Karpas-422 (cell line): ENCODE data around the gene MEG3. TPM values are rescaled to one million over a fixed set of nuclear protein-coding genes. Genes with fewer than 3 reads are reported as not detected.

Experiments used
- DNase-seq: peaks from one replicate; pipeline ENCODE4 v3.0.0-alpha.2; 2015
- H2AFZ ChIP-seq: fragments of 200-600 bp; sonication (generic); 2 replicates; pipeline ENCODE4 v1.6.1; 2014; ENCODE audit warnings: antibody characterized with exemption, low read length, mixed read lengths
- H3K27ac ChIP-seq: fragments of 200-600 bp; sonication (generic); 2 replicates; pipeline ENCODE4 v1.5.1; 2014; ENCODE audit warnings: mild to moderate bottlenecking, low read length, moderate library complexity
- H3K27me3 ChIP-seq: fragments of 200-600 bp; sonication (generic); 2 replicates; pipeline ENCODE4 v1.6.1; 2014; ENCODE audit warnings: low read length, mixed read lengths
- H3K36me3 ChIP-seq: fragments of 200-600 bp; sonication (generic); 2 replicates; pipeline ENCODE4 v1.6.1; 2014; ENCODE audit warnings: low read length, mixed read lengths; ENCODE audit not compliant: insufficient read depth
- H3K4me1 ChIP-seq: fragments of 200-600 bp; sonication (generic); 2 replicates; pipeline ENCODE4 v1.6.1; 2014; ENCODE audit warnings: mild to moderate bottlenecking, low read length, mixed read lengths
- H3K4me2 ChIP-seq: fragments of 200-600 bp; sonication (generic); 2 replicates; pipeline ENCODE4 v1.6.1; 2014; ENCODE audit warnings: low read length, low read depth, mild to moderate bottlenecking; ENCODE audit not compliant: poor library complexity, severe bottlenecking
- H3K4me3 ChIP-seq: fragments of 200-600 bp; sonication (generic); 2 replicates; pipeline ENCODE4 v1.5.1; 2014; ENCODE audit warnings: mild to moderate bottlenecking, antibody characterized with exemption, low read length, mixed read lengths
- H3K79me2 ChIP-seq: fragments of 200-600 bp; sonication (generic); 2 replicates; pipeline ENCODE4 v1.6.1; 2014; ENCODE audit warnings: mild to moderate bottlenecking, low read length, mixed read lengths
- H3K9ac ChIP-seq: fragments of 200-600 bp; sonication (generic); 2 replicates; pipeline ENCODE4 v1.6.0; 2014; ENCODE audit warnings: low read length
- H3K9me2 ChIP-seq: fragments of 200-600 bp; sonication (generic), shearing (Covaris generic); replicated peaks from 2 replicates; pipeline ENCODE4 v1.6.0; 2014; ENCODE audit warnings: mild to moderate bottlenecking, low read length, moderate library complexity; ENCODE audit not compliant: insufficient read depth
- H3K9me3 ChIP-seq: fragments of 300-700, 200-600 bp; sonication (generic); 2 replicates; pipeline ENCODE4 v1.6.1; 2014; ENCODE audit warnings: low read length, mixed read lengths
- H4K20me1 ChIP-seq: fragments of 200-600 bp; sonication (generic); 2 replicates; pipeline ENCODE4 v1.6.1; 2014; ENCODE audit warnings: mild to moderate bottlenecking, antibody characterized with exemption, low read length, low read depth; ENCODE audit not compliant: insufficient read depth
- total RNA-seq: library from RNA; depleted of rRNA; stranded (reverse); fragments of >200 nt; shearing (Covaris generic); gene quantifications from 2 replicates; pipeline ENCODE4 v1.2.3, GENCODE V29; 2014; ENCODE audit warnings: low replicate concordance; rRNA removed

MEG3 gene
- not detected in 2 replicates for total RNA-seq

GRCh38 chr14:100825713-100826331, at the start of gene MEG3:
MEG3 (plus strand) TSS chr14:100826118.
- Histone ChIP-seq H3K9me2 (no peaks in the 10 kb centered on the region), H3K4me3 (no peak within 1 kb of the TSS), H3K9me3 (peaks cover 4% of the 10 kb centered on the region), H4K20me1 (no peaks in the 10 kb centered on the region), H3K4me1 (no peaks in the 10 kb centered on the region), H3K36me3 (no peaks in the 10 kb centered on the region), H3K27ac (no peak within 1 kb of the TSS), H2AFZ (no peak within 1 kb of the TSS), H3K79me2 (no peaks in the 10 kb centered on the region), H3K9ac (no peak within 1 kb of the TSS), H3K27me3 (no peaks in the 10 kb centered on the region), H3K4me2 (no peak within 1 kb of the TSS)
- DNase-seq = no peak

GRCh38 chr14:100776681-100777365, 49.1 kb upstream of the MEG3 start:
- Histone ChIP-seq H4K20me1 (no peaks in the 10 kb centered on the region), H3K4me3 (no peak overlapping the region), H3K27ac (no peak overlapping the region), H3K36me3 (no peaks in the 10 kb centered on the region), H2AFZ (no peak overlapping the region), H3K9ac (no peak overlapping the region), H3K79me2 (no peaks in the 10 kb centered on the region), H3K4me2 (no peak overlapping the region), H3K4me1 (no peaks in the 10 kb centered on the region), H3K27me3 (no peaks in the 10 kb centered on the region; the same call in 1 of the 2 replicates), H3K9me2 (no peaks in the 10 kb centered on the region), H3K9me3 (no peaks in the 10 kb centered on the region)
- no peak for DNase-seq

GRCh38 chr14:100777366-100777817, 48.5 kb upstream of the MEG3 start:
- H3K27me3 ChIP-seq = no peaks in the 10 kb centered on the region; the same call in 1 of the 2 replicates
- no peaks in the 10 kb centered on the region for H3K9me3 ChIP-seq
- H2AFZ ChIP-seq = no peak overlapping the region
- no peak overlapping the region for H3K27ac ChIP-seq
- H3K9ac ChIP-seq = no peak overlapping the region
- no peak overlapping the region for H3K4me3 ChIP-seq
- H3K4me2 ChIP-seq = no peak overlapping the region
- H3K4me1 ChIP-seq = no peaks in the 10 kb centered on the region
- H4K20me1 ChIP-seq = no peaks in the 10 kb centered on the region
- no peaks in the 10 kb centered on the region for H3K9me2 ChIP-seq
- H3K36me3 ChIP-seq = no peaks in the 10 kb centered on the region
- no peak for DNase-seq
- H3K79me2 ChIP-seq = no peaks in the 10 kb centered on the region

GRCh38 chr14:100777818-100778525, 47.9 kb upstream of the MEG3 start:
- H3K9me2 ChIP-seq = no peaks in the 10 kb centered on the region
- no peaks in the 10 kb centered on the region; the same call in 1 of the 2 replicates for H3K27me3 ChIP-seq
- no peak overlapping the region for H2AFZ ChIP-seq
- no peaks in the 10 kb centered on the region for H4K20me1 ChIP-seq
- H3K4me1 ChIP-seq = no peaks in the 10 kb centered on the region
- no peak overlapping the region for H3K9ac ChIP-seq
- no peak overlapping the region for H3K4me2 ChIP-seq
- H3K79me2 ChIP-seq = no peaks in the 10 kb centered on the region
- no peaks in the 10 kb centered on the region for H3K36me3 ChIP-seq
- H3K27ac ChIP-seq = no peak overlapping the region
- H3K4me3 ChIP-seq = no peak overlapping the region
- H3K9me3 ChIP-seq = no peaks in the 10 kb centered on the region
- no peak for DNase-seq

GRCh38 chr14:100778526-100778882, 47.4 kb upstream of the MEG3 start:
- H3K4me3 ChIP-seq = no peak overlapping the region
- H4K20me1 ChIP-seq = no peaks in the 10 kb centered on the region
- H3K4me1 ChIP-seq = no peaks in the 10 kb centered on the region
- H3K4me2 ChIP-seq = no peak overlapping the region
- no peak overlapping the region for H2AFZ ChIP-seq
- no peaks in the 10 kb centered on the region for H3K9me2 ChIP-seq
- no peak overlapping the region for H3K9ac ChIP-seq
- no peaks in the 10 kb centered on the region; the same call in 1 of the 2 replicates for H3K27me3 ChIP-seq
- no peaks in the 10 kb centered on the region for H3K36me3 ChIP-seq
- no peak for DNase-seq
- no peaks in the 10 kb centered on the region for H3K79me2 ChIP-seq
- H3K27ac ChIP-seq = no peak overlapping the region
- H3K9me3 ChIP-seq = no peaks in the 10 kb centered on the region

GRCh38 chr14:100778951-100779690, 46.8 kb upstream of the MEG3 start:
- Histone ChIP-seq H4K20me1 (no peaks in the 10 kb centered on the region), H3K27me3 (no peaks in the 10 kb centered on the region; the same call in 1 of the 2 replicates), H3K27ac (no peak overlapping the region), H3K9me3 (no peaks in the 10 kb centered on the region), H2AFZ (no peak overlapping the region), H3K9me2 (no peaks in the 10 kb centered on the region), H3K79me2 (no peaks in the 10 kb centered on the region), H3K4me1 (no peaks in the 10 kb centered on the region), H3K4me2 (no peak overlapping the region), H3K36me3 (no peaks in the 10 kb centered on the region), H3K4me3 (no peak overlapping the region), H3K9ac (no peak overlapping the region)
- DNase-seq = no peak

GRCh38 chr14:100779691-100780080, 46.2 kb upstream of the MEG3 start:
- no peak overlapping the region for H3K4me3 ChIP-seq
- H3K9me2 ChIP-seq = no peaks in the 10 kb centered on the region
- H3K27me3 ChIP-seq = no peaks in the 10 kb centered on the region
- no peak overlapping the region for H3K4me2 ChIP-seq
- no peak overlapping the region for H3K27ac ChIP-seq
- no peaks in the 10 kb centered on the region for H3K79me2 ChIP-seq
- no peaks in the 10 kb centered on the region for H3K9me3 ChIP-seq
- no peaks in the 10 kb centered on the region for H4K20me1 ChIP-seq
- no peak for DNase-seq
- no peaks in the 10 kb centered on the region for H3K4me1 ChIP-seq
- H2AFZ ChIP-seq = no peak overlapping the region
- no peaks in the 10 kb centered on the region for H3K36me3 ChIP-seq
- no peak overlapping the region for H3K9ac ChIP-seq

GRCh38 chr14:100780246-100780645, 45.7 kb upstream of the MEG3 start:
- no peak overlapping the region for H2AFZ ChIP-seq
- no peaks in the 10 kb centered on the region for H3K9me2 ChIP-seq
- no peaks in the 10 kb centered on the region for H4K20me1 ChIP-seq
- no peak for DNase-seq
- no peak overlapping the region for H3K4me3 ChIP-seq
- H3K36me3 ChIP-seq = no peaks in the 10 kb centered on the region
- no peaks in the 10 kb centered on the region for H3K27me3 ChIP-seq
- H3K79me2 ChIP-seq = no peaks in the 10 kb centered on the region
- H3K9ac ChIP-seq = no peak overlapping the region
- no peaks in the 10 kb centered on the region for H3K9me3 ChIP-seq
- no peak overlapping the region for H3K4me2 ChIP-seq
- no peak overlapping the region for H3K27ac ChIP-seq
- H3K4me1 ChIP-seq = no peaks in the 10 kb centered on the region
